ENCODE data around the gene PBX4. TPM values are rescaled to one million over a fixed set of nuclear protein-coding genes. Genes with fewer than 3 reads are reported as not detected.

Gene PBX4
- total RNA-seq, 1 donor from 2014 or later = 72.1 TPM

GRCh38 chr19:19561946-19562664 lies 56.4 kb downstream of the PBX4 start:
- intact Hi-C loops (cut with micrococcal nuclease) = no loop called here

- intact Hi-C loops (cut with micrococcal nuclease) = no loop called here
Observed at GRCh38 chr19:19559931-19560330, 58.6 kb downstream of the PBX4 start.

GRCh38 chr19:19558636-19559035 lies 59.9 kb downstream of the PBX4 start:
- intact Hi-C loops (cut with micrococcal nuclease) = no loop called here

GRCh38 chr19:19558055-19558454 lies 60.4 kb downstream of the PBX4 start:
- intact Hi-C loops (cut with micrococcal nuclease) = no loop called here

- intact Hi-C loops (cut with micrococcal nuclease) = no loop called here
Observed at GRCh38 chr19:19554074-19555023, 64.1 kb downstream of the PBX4 start.

GRCh38 chr19:19553670-19554069 lies 64.8 kb downstream of the PBX4 start:
- intact Hi-C loops (cut with micrococcal nuclease) = no loop called here

GRCh38 chr19:19552798-19553197 lies 65.7 kb downstream of the PBX4 start:
- intact Hi-C loops (cut with micrococcal nuclease) = no loop called here

GRCh38 chr19:19551853-19552192 lies 66.7 kb downstream of the PBX4 start:
- intact Hi-C loops (cut with micrococcal nuclease) = no loop called here

- intact Hi-C loops (cut with micrococcal nuclease) = no loop called here
Observed at GRCh38 chr19:19550972-19551852, 67.3 kb downstream of the PBX4 start.

- intact Hi-C loops (cut with micrococcal nuclease) = no loop called here
Observed at GRCh38 chr19:19550485-19550929, 68.0 kb downstream of the PBX4 start.

- intact Hi-C loops (cut with micrococcal nuclease) = no loop called here
Observed at GRCh38 chr19:19549804-19550464, 68.6 kb downstream of the PBX4 start.

GRCh38 chr19:19548915-19549759 lies 69.3 kb downstream of the PBX4 start:
- intact Hi-C loops (cut with micrococcal nuclease) = no loop called here

GRCh38 chr19:19547674-19548336 lies 70.7 kb downstream of the PBX4 start:
- intact Hi-C loops (cut with micrococcal nuclease) = no loop called here

- intact Hi-C loops (cut with micrococcal nuclease) = no loop called here
Observed at GRCh38 chr19:19546751-19547162, 71.7 kb downstream of the PBX4 start.

GRCh38 chr19:19545707-19546106 lies 72.8 kb downstream of the PBX4 start:
- intact Hi-C loops (cut with micrococcal nuclease) = no loop called here

GRCh38 chr19:19544954-19545591 lies 73.4 kb downstream of the PBX4 start:
- intact Hi-C loops (cut with micrococcal nuclease) = loop anchor here (5.0 kb wide), 1 partner anchor 322 kb away; the partner anchor contains the start of gene ZNF253

- intact Hi-C loops (cut with micrococcal nuclease) = loop anchor here (5.0 kb wide), 1 partner anchor 323 kb away; the partner anchor contains the start of gene ZNF253
Observed at GRCh38 chr19:19544257-19544953, 74.1 kb downstream of the PBX4 start.

- intact Hi-C loops (cut with micrococcal nuclease) = loop anchor here (5.0 kb wide), 1 partner anchor 324 kb away; the partner anchor contains the start of gene ZNF253
Observed at GRCh38 chr19:19543640-19544039, 74.8 kb downstream of the PBX4 start.

All from T-helper 1 cell treated with Interleukin-12 subunit alpha and Interleukin-12 subunit beta and Interleukin-4 antibody, amounts not matched to agents 30 ng/mL and 1 ng/mL, for 36 hours (primary cell).